ENCODE data around the gene SULT4A1.
"Not testable (repeated sequence)": the region's sequence is repeated elsewhere in the genome, so short reads cannot be mapped to it uniquely, and the experiment has no call there.

Gene SULT4A1, protein sequence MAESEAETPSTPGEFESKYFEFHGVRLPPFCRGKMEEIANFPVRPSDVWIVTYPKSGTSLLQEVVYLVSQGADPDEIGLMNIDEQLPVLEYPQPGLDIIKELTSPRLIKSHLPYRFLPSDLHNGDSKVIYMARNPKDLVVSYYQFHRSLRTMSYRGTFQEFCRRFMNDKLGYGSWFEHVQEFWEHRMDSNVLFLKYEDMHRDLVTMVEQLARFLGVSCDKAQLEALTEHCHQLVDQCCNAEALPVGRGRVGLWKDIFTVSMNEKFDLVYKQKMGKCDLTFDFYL

DNA sequence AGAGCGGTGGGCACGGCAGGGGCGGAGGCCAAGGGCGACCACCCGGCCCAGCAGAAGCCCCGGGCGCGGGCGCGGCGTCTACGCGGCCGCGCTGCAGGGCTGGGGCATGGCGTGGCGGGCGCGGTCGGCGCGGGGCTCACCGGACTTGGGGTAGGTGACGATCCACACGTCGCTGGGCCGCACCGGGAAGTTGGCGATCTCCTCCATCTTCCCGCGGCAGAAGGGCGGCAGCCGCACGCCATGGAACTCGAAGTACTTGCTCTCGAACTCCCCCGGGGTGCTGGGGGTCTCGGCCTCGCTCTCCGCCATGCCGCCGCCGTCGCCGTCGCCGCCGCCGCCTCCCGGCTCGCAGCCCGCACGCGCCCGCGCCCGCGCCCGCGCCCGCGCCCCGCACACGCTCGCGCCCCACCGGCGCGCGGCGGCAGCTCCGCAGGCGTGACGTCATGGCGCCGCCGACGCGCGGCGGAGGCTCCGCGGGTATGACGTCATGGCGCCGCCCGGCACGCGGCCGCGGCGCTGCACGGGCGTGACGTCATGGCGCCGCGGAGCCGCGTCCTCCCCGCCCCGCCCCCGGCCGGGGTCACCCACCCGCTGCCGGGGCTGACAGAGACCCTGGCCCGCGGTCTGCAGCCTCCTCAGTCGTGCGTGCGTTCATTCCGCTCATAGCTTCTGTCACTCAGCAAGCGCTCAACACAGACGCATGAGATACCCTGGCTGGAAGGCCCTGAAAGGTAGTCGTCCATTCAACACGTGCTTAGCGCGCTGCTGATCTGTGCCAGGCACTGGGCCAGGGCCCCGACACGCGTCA lies at the start of gene SULT4A1:
SULT4A1 (minus strand) TSS at position 440 of the 808 bp plus-strand sequence; CDS start at position 309, 131 bp downstream.
- no peak for DNase-seq

GRCh38 chr22:43911351-43911750 lies 49.0 kb upstream of the SULT4A1 start:
- DNase-seq = no peak

- DNase-seq = no peak
These were observed 47.9 kb upstream of the SULT4A1 start for GRCh38 chr22:43910178-43910695.

- DNase-seq = no peak
These were observed 47.4 kb upstream of the SULT4A1 start for GRCh38 chr22:43909708-43910107.

DNA sequence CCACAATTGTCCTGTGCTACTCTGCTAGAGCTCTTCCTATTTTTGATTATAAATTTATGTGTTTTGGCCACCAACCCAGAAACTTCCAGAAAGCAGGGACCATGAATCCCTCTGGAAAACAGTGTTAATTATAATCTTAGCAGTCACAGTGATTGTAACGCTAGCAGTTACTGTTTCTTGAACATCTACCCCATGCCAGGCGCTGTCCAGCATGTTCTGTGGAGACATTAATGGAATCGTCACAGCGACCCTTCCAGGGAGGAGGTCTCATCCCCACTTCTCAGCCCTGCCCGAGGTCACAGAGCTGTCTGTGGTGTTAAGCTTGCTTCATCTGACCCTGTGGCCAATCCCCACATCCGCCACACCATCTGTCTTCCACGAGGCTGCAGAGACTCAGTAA lies 43.4 kb upstream of the SULT4A1 start:
- DNase-seq = no peak

GRCh38 chr22:43904412-43904811 lies 42.1 kb upstream of the SULT4A1 start:
- not testable (repeated sequence) for DNase-seq

DNA sequence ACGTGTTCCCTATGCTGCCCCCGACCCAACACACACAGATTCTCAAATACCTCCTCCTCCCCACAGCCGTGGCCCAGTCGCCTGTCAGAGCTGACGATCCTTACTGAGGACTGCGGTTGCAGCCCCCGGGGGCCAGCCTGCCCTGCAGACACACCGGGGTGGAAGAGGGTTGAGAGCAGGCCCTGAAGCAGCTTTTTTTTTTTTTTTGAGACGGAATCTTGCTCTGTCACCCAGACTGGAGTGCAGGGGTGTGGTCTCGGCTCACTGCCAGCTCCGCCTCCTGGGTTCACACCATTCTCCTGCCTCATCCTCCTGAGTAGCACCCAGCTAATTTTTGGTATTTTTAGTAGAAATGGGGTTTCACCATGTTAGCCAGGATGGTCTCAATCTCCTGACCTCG lies 40.7 kb upstream of the SULT4A1 start:
- not testable (repeated sequence) for DNase-seq

DNA sequence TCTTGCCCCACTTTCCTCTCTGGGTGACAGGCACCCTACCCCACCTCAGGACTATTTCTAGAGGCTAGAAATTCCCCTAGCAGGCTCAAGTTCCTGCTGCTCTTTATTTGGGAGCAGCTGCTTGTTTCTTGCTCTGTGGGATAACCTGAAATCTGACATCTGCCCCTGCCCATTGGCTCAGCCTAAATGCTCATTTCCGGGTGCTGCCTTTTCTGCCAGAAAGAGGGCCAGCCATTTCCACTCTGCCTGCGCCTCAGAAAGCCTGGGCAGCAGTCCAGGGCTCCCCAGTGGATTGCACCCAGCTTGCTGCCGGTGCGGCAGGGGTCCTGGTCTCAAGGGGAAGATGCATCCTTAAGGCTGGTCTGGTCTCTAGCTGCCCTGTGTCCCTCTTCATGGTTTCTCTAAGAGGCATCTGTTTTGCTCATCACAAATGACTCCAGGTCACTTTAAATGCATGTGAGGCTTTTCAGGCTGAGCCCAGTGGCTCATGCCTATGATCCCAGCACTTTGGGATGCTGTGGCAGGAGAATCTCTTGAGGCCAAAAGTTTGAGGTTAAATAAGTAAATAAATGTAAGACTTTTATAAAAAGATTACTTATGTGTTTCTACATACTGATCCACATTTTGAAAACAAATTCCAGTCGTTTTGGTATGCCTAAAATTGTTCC lies 39.8 kb upstream of the SULT4A1 start:
- DNase-seq = no peak

DNA sequence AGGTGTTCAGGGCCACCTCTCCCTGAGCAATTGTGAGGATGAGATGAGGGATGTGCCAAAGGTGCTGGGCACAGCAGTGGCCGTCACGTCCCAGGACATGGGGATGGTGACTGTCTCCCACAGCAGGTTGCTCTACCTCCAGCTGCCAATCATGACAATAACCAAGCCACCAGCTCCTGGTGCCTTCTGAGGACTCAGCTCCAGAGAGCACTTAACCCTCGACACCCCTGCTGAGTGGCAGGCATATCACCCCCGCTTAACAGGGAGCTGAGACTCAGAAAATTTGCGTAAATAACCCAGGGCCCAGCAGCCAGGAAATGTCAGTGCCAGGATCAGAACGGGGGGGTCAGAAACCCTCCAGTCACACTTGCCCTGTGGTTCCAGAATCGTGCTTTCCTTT lies 37.9 kb upstream of the SULT4A1 start:
- no peak for DNase-seq

DNA sequence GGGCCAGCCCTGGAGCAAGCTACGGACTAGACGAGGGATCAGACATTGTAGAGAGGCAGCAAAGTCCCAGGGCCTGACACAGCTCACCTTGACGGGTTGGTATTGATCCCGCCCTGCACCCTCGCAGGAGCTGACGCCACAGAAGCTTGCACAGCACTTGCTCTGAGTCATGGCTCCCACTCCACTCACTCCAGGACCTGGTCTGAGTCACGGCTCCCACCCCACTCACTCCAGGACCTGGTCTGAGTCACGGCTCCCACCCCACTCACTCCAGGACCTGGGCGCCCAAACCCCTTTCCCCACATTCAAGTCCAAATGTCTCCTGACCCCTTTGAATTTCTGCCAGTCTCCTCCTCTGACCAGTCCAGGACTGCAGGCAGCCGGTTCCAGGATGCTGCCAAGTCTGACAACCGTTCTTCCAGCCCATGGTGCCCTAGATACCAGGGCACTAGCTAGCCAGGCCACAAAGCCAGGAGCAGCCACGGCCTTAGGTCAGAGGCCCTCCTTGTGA lies 35.5 kb upstream of the SULT4A1 start:
- peak in 1 of 2 donors; percentile 6 for DNase-seq

- no peak for DNase-seq
These were observed 33.8 kb upstream of the SULT4A1 start for GRCh38 chr22:43895986-43896645.

DNA sequence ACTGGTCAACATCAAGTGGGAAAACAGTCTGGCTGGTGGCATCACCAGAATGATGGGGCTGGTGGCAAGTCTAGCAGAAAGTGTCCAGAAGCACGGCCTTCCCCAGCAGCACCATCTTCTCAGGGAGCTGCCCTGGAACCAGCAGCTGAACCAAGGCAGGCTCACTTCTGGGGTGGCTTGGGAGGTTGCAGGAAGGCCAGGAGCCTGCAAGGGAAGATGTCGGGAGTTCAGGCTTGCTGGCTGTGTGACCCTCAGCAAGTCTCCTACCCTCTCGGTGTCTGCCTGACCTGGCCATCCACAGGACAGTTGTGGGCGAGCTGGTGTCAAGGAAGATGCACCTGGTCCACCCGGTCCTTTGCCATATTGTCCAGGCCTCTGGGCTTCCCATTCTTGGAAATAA lies 31.8 kb upstream of the SULT4A1 start:
- DNase-seq = no peak

DNA sequence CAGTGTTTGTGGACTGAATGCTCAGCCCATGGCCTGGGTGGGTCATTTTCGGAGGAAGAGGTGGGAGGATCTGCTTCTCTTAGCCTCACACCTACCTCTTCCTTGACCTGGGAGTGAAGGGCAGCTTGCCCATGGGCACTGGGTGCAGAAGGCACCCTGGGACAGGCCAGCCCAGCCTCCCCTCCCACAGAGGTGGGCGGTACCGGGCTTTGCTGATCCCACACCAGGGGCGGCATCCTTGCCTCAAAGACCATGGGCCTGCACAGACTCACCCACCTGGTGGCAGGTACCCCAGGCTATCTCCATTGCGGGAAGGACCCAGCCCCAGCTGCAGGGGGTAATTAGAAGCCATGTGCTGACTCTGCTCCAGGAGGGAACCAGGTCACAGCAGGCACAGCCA lies 31.0 kb upstream of the SULT4A1 start:
- no peak for DNase-seq

DNA sequence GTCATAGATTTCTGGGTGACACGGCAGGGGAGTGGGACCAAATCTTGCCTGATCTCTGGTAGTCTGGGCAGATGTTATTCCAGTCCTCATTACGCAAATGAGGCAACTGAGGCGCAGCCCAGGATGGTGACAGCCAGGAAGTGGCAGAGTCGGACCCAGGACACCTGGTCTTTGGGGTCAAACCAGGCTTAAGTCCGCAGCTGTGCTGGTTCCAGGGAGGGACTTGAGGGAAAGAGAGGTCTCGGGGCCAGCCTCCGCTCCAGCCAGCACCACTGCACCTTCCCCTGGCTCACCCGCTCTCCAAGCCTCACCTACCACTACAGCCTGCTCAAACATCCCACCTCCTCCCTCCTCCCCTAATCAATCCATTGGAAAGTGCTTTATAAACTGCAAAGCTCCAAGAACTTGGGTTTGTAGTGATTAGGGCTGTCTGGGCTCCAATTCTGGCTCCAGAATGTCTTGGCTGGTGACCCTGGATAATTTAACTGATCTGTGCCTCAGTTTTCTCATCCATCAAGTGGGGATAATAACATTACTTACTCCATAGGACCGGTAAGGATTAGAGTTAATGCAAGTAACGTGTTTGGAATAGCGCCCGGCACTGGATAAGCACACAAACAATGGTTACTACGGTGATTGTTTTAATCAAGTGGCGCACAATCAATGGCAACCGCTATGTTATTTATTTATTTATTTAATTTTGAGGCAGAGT lies 30.0 kb upstream of the SULT4A1 start:
- DNase-seq = no peak

DNA sequence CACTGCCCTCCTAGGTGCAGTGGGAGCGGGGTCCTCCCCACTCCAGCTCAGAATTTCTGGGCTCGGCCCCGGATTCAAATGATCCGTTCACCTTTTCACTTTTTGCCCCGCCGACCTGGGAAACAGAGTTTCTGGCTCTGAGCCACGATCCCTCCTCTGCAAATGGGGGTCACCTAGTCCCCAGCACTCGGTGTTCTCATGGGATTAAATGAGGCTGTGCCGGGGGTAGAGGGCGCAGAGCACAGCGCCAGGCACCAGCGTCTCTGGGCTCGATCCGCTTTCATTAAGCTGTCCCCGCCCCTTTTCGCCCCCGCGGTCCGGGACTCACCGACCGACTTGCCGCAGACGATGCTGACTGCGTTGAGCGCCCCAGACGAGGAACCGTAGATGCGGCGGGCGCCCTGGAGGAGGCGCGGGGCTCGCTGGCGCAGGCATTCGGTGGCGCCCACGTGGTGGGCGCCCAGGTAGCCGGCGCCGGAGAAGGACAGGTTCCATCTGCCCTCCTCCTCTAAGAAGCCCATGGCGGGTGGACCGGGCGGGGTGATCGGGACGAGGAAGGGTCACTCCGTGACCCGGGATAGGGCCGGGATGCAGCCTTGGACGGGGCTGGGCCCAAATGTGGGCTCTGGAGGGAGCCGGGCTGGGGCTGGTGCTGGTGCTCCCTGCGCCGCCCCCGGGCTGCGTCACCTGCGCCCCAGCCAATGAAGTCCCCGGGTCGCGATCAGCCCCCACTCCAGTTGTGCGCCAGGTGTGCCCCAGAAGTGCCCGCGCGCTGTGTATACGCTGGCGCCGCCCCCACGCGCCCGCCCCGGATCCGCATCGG lies 29.3 kb upstream of the SULT4A1 start, which contains the start of gene PNPLA5:
PNPLA5 (minus strand) TSS at position 654 of the 823 bp plus-strand sequence; CDS start at position 521, 133 bp downstream.
- DNase-seq = no peak

DNA sequence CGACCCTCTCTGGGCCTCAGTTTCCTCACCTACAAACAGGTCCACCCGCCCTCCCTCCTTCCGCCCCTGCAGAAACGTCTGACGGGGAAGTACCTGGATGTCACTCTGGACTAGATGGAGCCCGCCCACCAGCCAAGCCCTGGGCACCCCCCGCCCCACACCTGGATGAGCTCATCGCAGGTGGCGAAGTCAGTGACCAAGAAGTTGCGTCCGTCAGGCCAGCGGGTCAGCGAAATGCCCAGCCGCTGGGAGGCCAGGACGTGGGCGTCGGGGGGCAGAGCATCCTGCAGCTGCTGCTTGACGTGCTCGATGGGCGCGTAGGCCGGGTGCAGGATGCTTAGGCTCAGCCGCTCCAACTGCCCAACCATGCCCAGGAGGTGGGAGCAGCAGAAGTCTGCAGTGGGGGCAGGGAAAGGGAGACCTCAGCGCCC lies 28.6 kb upstream of the SULT4A1 start:
- no peak for DNase-seq

GRCh38 chr22:43889860-43890253 lies 27.5 kb upstream of the SULT4A1 start:
- DNase-seq = no peak

DNA sequence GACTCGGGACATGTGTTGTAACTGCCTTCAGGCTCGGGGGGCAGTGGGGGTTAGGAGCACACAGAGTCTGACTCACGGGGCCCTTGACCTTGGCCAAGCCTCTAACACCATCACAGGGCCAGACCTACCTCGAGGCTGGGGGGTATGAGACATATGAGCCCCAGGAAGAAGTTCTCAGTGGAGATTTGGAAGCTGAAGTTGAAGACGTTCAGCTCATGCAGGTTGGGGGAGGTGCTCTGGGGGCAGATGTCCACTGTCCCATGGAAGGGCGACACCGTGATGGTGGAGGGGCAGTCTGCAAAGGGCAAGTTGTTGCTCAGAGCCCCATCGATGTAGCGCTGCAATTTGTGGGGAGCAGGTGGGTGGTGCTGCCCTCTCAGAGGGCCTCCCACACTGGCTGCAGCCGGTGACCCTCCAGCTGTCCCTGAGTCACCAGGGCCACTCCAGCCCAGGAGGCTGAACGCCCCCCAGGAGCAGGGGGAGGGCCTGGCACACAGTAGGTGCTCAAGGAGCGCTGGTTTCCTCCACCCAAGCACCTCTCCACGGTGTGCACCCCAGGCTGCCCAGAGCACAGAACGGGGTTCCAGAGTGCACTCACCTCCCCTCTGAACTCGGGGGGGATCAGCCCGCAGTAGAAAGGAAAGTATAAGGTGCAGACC lies 27.0 kb upstream of the SULT4A1 start:
- no peak for DNase-seq

DNA sequence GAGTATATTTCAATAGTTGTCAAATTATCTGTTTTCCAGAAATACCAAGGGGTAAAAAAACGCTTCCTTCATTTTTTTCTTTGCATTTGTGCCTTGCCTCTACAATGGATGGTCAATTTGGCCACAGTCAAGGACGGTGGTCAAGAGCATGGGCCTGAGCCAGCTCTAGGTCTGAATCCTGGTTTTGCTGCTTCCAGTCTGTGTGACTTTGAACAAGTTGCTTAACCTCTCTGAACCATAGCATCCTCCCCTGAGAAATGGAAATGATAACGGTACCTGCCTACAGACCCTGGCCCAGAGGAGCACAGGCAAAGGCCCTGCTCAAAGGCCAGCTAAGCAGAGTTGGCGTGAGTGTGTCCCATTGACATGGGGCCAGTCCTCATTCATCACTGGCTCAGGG lies 26.4 kb upstream of the SULT4A1 start:
- no peak for DNase-seq

DNA sequence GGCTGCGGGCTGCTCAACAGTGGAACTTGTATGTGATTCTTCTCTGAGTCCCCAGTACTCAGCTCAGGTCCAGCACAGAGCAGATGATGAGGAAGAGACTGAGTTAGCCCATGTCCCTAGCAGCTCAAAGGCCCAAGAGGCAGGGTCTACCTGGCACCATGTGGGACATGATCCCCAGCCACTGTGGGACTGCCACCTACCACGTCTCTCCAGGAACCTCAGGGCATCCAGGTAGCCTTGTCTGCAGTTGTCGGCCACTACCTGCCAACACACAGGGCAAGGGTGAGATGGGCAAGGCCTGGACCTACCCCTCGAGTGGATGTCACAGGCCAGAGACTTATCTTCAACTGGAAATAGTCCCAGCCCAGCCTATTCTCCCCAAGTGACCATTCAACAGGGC lies 25.1 kb upstream of the SULT4A1 start:
- no peak for DNase-seq

Measured in activated CD4-positive, alpha-beta T cell treated with anti-CD3 and anti-CD28 coated beads for 4 hours (primary cell).